ENCODE data around the gene SAC3D1. TPM values are rescaled to one million over a fixed set of nuclear protein-coding genes. Genes with fewer than 3 reads are reported as not detected.

SAC3D1 gene
- total and polyA plus RNA-seq, 8 donors = 3.5 to 7.3 (median 4.7) TPM

DNA sequence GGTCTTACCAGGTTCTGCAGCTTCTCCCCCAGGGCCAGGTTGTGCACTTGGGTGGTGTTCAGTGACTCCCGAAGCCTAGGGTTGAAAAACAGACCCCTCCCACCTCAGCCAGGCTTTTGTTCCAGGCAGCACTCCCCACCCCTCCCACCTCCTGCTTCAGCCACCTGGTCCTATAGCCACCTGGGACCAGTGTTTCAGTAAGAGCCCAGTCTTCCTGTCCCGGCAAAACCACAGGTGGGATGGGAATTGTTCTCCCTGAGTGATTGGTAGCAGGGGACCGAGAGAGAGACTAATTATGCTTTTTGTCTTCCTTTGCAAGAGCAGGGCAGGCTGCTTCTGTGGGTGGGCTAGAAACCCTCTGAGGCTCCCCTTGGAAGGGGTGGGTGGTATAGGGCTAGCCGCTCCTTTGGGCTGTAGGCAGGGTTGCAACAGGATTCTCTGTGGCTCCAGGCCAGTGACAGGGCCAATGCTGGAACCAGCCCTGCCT is 25.8 kb downstream of the SAC3D1 start:
- H3K27ac ChIP-seq = no peak overlapping the region
- ATAC-seq = no peak
- 85 to 88% methylated on average over 4 of the region's 4 CpGs for WGBS, 2 donors
- intact Hi-C loops (cut with DNase I) = no loop called here
- H3K4me1 ChIP-seq = no peaks in the 10 kb centered on the region
- FAIRE-seq = no peak
- H3K27me3 ChIP-seq = no peaks in the 10 kb centered on the region
- H3K36me3 ChIP-seq = no peaks in the 10 kb centered on the region
- H3K4me3 ChIP-seq = no peak overlapping the region
- H3K9me3 ChIP-seq = no peaks in the 10 kb centered on the region
- no peak for DNase-seq
- TF ChIP-seq, protein P1, sequence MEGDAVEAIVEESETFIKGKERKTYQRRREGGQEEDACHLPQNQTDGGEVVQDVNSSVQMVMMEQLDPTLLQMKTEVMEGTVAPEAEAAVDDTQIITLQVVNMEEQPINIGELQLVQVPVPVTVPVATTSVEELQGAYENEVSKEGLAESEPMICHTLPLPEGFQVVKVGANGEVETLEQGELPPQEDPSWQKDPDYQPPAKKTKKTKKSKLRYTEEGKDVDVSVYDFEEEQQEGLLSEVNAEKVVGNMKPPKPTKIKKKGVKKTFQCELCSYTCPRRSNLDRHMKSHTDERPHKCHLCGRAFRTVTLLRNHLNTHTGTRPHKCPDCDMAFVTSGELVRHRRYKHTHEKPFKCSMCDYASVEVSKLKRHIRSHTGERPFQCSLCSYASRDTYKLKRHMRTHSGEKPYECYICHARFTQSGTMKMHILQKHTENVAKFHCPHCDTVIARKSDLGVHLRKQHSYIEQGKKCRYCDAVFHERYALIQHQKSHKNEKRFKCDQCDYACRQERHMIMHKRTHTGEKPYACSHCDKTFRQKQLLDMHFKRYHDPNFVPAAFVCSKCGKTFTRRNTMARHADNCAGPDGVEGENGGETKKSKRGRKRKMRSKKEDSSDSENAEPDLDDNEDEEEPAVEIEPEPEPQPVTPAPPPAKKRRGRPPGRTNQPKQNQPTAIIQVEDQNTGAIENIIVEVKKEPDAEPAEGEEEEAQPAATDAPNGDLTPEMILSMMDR (IDR thresholded peaks at IDR 0.05) = no peak

DNA sequence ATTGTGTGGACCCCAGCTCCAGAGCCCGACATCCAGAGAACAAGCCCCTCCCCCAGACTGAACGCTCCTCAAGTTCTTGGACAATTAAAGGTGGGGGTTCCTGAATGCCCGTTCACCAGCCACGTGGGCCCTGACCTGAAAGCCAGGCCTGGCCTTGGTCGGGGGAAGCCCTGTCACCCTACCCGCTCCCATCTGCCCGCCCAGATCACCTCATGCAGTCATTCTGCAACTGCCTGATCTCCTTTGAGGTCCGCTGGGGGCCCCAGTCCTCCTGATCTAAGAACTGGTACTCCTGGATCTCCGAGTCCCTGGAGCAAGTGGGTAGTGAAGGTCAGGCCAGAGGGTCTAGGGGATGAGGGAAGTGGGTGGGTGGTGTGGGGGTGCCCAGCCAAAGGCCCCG is 26.4 kb downstream of the SAC3D1 start:
- ATAC-seq = no peak
- Histone ChIP-seq H3K36me3 (no peaks in the 10 kb centered on the region), H3K27me3 (no peaks in the 10 kb centered on the region), H3K4me3 (no peak overlapping the region), H3K27ac (no peak overlapping the region), H3K9me3 (no peaks in the 10 kb centered on the region), H3K4me1 (no peaks in the 10 kb centered on the region)
- no peak for FAIRE-seq
- intact Hi-C loops (cut with DNase I) = no loop called here
- WGBS, 2 donors = 75 to 80% methylated on average over 10 of the region's 10 CpGs
- no peak for DNase-seq
- TF ChIP-seq, protein P1 (IDR thresholded peaks at IDR 0.05) = no peak

DNA sequence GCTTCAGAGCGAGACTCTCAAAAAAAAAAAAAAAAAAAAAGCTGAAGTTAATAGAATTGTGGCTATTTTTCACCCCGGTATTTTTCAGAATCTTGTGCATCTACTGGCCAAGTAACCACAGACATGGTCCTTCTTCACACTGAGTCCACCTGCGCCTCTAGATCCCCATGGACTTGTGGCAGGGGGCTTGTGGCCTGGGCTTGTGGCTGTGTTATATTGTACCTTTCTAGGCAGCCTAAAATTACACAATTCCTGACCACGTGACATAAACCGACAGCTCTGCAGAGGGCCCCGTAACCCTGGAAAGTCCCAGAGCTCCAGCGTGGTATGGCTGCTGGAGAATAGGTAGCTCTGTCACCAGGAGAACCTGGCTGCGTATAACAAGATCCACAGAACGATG is 28.2 kb downstream of the SAC3D1 start:
- ATAC-seq (no peak), DNase-seq (no peak), FAIRE-seq (no peak)
- Histone ChIP-seq H3K27me3 (no peaks in the 10 kb centered on the region), H3K27ac (no peak overlapping the region), H3K36me3 (no peaks in the 10 kb centered on the region), H3K4me3 (no peak overlapping the region), H3K9me3 (no peaks in the 10 kb centered on the region), H3K4me1 (no peaks in the 10 kb centered on the region)
- intact Hi-C loops (cut with DNase I) = no loop called here
- TF ChIP-seq, protein P1 (IDR thresholded peaks at IDR 0.05) = no peak
- 52 to 53% methylated on average over 9 of the region's 9 CpGs for WGBS, 2 donors

DNA sequence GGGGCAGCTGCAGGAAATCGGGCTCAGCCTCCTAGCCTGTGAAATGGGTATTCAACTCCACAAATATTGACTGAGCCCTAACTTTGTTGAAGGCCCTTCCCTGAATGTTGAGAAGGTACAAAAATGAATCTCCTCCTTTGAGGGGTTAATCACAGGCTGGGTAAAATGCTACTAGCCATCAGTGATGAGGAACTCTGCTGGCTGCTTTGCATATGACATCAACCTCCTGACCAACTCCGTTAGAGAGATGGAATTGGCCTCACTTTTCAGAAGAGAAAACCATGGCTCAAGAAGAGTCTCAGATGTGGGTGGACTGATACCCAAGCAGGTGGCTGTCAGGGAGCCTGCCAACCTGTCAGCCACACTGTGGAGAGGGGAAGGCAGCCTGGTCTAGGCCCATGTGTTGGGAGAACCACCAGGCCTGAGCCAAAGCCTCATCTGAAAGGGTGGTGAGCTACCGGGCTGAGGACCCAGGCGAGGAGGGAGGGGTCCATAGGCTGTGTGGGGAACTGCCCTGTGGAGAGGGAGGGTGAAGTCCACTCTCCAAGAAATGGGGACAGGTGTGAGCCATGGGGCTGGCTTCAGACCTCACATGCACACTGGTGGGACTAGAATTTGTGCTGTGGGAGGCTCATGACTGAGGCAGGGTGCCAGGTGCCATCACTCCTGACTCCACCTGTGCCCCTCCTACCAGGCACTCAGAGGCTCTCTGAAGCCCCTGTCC is 31.1 kb downstream of the SAC3D1 start:
- intact Hi-C loops (cut with DNase I) = no loop called here
- ATAC-seq (no peak), DNase-seq (no peak)

DNA sequence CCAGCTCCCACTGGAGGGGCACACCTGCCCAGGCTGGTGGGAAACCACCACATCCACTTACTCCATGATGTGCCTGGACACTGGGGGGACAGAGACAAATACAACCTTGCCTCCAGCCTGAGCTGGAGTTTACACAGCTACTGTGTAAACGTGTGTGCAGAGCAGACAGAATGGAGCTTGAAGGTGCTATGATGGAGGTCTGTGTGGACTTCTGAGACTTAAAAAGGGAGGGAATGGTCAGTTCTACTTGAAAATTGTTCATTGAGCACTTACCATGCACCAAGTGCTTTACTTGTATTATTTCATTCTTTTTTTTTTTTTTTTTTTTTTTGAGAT is 31.6 kb downstream of the SAC3D1 start:
- 38% methylated on average over 1 of the region's 1 CpG for WGBS, 2 donors
- Histone ChIP-seq H3K4me3 (no peak overlapping the region), H3K27me3 (no peaks in the 10 kb centered on the region), H3K36me3 (no peaks in the 10 kb centered on the region), H3K9me3 (no peaks in the 10 kb centered on the region), H3K27ac (no peak overlapping the region), H3K4me1 (no peaks in the 10 kb centered on the region)
- ATAC-seq = no peak
- intact Hi-C loops (cut with DNase I) = no loop called here
- no peak for DNase-seq
- FAIRE-seq = no peak
- TF ChIP-seq, protein P1 (IDR thresholded peaks at IDR 0.05) = no peak

More for the DNA sequence above, 31.1 kb downstream of the SAC3D1 start:
- 61 to 70% methylated on average over 4 of the region's 4 CpGs for WGBS, 2 donors
- TF ChIP-seq, protein P1 (IDR thresholded peaks at IDR 0.05) = no peak
- no peak for FAIRE-seq
- Histone ChIP-seq H3K36me3 (no peaks in the 10 kb centered on the region), H3K27me3 (no peaks in the 10 kb centered on the region), H3K9me3 (no peaks in the 10 kb centered on the region), H3K27ac (no peak overlapping the region), H3K4me1 (no peaks in the 10 kb centered on the region), H3K4me3 (no peak overlapping the region)

Measured in pancreas (tissue), 10 donors.